Activated CD8-positive, alpha-beta memory T cell treated with anti-CD3 and anti-CD28 coated beads, Interleukin-2, amount 50 U/mL, for 48 hours (primary cell): ENCODE results near the gene SYT6.

Source experiments
- DNase-seq: peaks from one replicate; pipeline ENCODE4 v3.0.0-alpha.2; 2020

The SYT6 gene

GRCh38 chr1:114153261-114154145 is at the start of gene SYT6:
SYT6 (minus strand) TSS chr1:114153869; CDS start chr1:114153772, 97 bp downstream.
- no peak for DNase-seq

DNA sequence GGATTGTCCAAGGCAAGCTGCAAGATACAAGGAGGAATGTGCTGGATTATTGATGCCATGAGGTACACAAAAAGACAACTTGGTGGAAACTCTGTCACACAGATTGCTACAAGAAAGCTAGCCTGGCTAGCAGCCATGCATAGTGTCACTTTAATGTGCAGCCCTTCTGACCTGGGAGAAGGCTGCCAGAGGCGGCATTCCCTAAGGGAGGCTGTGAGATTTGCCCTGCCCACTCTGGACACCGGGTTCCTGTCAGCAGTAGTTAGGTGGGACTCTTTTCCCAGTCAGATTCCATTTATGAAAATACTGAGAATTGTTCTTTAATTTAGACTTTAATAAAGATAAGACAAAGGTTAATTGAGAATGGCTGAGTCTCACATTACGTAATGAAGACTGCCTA is 47.8 kb upstream of the SYT6 start:
- DNase-seq, result no peak

- no peak for DNase-seq
Measured at GRCh38 chr1:114199017-114199594, 45.4 kb upstream of the SYT6 start.

DNA sequence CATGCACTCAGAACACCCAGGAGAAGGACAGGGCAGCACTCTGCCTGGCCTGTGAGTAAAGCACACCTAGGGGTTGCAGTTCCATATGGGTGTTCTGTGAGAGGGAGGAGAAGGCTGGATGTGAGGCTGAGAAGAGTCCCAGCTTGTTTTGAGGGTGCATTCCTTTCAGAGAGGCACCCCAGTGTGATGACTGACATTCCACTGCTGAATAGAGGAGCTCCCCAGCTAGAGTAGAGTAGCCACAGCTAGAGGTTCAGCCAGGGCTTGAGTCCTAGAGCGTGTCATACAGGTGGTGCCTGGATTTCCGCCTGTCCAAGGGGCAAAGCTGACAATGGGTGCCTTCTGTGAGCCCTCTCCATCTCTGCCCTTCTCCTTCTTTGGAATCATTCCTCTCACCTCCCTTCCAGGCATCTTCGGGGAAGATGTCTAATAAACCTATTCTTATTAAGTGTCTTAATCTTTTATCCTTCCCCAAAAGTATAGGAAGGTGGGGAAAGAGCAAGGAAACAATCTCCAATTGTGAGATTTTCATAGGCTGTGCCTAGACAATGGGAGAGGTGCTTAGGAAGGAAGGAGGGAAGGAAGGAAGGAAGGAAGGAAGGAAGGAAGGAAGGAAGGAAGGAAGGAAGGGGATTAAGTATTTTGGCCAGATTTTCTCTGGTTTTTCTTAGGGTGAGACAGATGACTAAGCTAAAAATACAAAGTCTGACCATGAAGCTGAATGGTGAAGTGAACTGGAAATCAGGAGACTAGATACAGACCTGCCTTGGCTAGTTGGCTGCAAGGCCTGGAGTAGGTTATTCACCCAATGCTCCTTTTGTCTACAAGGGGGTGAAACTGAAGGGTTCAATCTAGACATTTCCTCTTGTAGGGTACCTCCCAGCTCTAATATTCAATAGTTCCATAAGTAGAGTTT is 43.6 kb upstream of the SYT6 start:
- DNase-seq, result no peak

- DNase-seq, result no peak
Measured at GRCh38 chr1:114195819-114196218, 42.1 kb upstream of the SYT6 start.

GRCh38 chr1:114192328-114192727 is 38.7 kb upstream of the SYT6 start:
- DNase-seq, result no peak

DNA sequence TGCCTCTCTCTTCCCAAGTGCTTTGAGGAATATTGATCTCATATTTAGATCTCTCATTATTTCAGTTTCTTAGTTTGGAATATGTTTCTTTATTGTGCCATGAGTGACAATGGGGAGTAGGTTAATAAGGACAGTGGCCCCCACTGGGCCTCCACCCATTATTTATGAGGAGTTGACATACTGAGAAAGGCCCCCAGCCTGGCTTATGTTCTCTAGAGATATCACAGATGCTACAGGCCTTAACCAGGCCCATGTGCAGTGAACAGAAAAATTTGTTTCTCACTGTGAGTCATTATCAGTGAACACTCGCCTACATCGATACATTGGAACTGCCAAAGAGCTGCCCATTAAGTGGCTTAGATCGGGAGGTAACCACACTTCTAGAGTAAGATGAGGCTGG is 35.7 kb upstream of the SYT6 start:
- DNase-seq, result no peak

GRCh38 chr1:114181356-114181755 is 27.7 kb upstream of the SYT6 start:
- no peak for DNase-seq

GRCh38 chr1:114180742-114181141 is 27.1 kb upstream of the SYT6 start:
- DNase-seq, result no peak

DNA sequence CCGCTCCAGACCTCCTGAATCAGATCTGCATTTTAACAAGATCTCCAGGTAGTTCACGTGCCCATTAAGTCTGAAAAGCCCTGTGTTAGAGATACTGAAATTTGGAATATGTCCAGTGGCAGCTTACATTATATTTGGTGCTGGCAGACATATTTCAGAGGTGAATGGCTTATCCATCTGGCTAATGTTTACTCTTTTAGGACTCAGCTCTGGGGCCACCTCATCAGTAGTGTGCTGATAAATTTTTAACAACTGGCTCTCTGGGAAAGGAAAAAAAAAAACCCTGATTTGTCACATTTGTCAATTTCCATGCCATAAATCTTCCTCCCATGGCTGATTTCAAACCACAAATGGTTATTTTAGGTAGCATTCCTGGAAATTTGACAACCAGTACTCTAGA is 25.3 kb upstream of the SYT6 start:
- DNase-seq, result no peak

DNA sequence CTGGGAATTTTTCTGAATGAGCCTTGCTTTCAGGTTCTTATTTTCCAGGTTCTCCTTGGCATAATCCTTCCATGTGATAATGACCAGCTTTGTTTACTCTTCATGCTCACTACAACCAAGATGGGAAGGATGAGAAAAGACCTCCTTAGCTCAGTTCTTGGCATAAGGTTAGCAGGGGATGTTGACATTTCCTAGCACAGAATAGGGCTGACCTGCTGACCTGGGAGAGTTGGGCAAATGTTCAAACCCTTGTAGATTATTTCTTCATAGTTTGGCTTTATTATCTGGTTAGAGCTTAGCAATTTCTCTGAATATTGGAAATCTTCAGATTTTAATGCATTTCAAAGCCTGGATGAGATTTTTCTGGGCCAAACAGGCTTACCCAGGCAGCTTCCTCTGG is 23.6 kb upstream of the SYT6 start:
- DNase-seq, result no peak

DNA sequence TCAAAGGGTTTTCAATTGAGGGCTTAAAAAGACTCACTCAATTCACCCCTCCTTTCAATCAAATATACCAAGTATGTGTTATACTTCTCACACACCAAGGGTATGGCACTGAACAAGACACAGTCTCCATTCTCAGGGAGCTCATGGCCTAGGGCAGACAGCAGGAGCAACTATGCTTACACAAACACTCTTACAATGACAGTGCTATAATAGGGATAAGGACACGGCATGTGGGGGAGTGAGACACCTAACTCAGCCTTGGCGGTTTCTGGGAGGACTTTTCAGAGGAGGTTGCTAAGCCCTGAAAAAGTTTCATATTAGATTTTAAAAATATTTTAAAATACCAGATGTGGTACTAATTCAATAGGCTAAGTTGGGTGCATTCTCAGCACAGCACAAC is 22.7 kb upstream of the SYT6 start:
- no peak for DNase-seq

- no peak for DNase-seq
Measured at GRCh38 chr1:114173680-114174079, 20.0 kb upstream of the SYT6 start.

DNA sequence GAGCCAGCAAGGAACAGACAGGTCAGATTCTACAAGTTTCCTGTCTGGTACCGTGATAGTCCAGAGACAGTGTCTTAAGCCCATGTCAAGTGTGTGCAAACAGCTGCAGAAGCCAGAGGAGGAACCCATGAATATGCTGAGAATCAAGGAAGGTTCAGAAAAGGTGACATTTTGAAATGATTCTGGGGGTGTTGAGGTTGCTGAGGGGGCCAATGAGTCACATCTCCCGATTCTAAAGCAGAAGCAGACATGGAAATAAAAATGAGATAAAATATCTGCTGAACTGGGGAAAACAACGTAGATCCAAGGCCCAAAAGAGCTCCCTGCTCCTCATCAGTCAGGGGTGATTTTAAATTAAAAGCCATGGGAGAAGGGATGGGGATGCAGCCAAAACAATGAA is 15.8 kb upstream of the SYT6 start:
- DNase-seq, result no peak

DNA sequence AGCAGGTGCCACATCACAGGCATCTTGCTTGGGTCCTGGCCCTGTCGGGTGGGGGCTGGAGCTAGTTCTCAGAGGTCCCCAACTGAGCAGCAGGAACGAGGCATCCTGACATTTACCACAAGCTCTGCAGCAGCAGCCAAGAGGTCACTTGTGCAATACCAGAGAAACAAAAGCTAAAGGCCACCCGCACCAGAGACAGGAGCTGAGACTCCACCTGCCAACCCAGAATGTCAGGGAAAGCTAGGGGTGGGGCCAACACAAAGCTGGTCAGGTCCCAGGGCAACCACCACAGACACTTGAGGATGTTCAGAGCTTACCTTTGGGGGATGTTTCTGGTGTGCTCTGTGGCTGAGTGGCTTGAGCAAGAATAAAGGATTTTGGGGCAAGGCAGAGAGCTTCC is 13.6 kb upstream of the SYT6 start:
- DNase-seq, result no peak

DNA sequence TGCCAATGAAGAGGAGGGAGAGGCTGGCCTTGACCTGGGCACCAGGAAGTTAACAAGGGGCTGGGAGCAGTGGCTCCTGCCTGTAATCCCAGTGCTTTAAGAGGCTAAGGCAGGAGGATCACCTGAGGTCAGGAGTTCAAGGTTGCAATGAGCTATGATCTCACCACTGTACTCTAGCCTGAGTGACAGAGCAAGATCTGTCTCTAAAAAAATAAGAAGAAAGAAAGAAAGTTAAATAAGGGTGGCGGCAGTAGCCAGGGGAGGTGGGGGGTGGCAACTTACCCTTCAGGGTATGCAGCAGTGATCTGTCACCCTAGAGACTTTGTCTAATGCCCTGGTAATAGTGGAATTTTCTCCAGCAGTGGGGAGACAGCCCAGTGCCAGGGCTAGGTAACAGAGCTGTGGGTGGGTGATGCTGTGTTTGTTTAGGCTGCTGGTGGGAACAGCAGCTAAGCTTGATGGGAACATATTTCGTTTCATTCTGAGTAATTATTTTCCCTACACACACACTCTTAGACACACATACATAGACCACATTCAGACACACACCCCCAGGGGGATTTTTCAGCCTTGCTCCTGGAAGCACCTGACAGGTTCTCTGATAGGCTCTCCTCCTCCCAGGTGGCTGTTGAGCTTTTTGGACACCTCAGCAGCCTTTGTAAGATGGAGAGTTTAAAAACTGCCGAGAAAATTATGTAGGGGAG is 11.3 kb upstream of the SYT6 start:
- no peak for DNase-seq

DNA sequence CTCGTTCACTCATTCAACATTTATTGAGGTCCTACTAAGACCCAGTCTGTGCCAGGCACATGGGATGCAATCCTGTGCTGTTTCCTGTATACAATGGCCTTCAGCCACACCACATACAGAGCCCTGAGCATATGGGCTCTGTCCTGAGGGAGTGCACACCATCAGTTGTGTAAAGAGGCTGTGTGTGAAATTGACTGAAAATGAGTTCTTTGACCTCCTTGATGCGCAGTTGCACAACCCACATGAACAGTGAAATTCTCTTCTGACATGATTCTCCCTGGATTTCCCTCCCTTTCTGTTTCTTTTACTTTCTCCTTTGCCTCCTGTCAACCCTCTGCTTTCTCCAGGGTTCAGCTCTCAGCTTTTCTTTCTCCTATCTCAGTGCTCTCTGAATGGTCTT is 6.3 kb upstream of the SYT6 start:
- DNase-seq, result no peak

- DNase-seq, result no peak
Measured at GRCh38 chr1:114157275-114157660, 3.6 kb upstream of the SYT6 start.

- no peak for DNase-seq
Measured at GRCh38 chr1:114156538-114157274, 3.0 kb upstream of the SYT6 start.

GRCh38 chr1:114155706-114156105 is 2.0 kb upstream of the SYT6 start:
- DNase-seq, result no peak

DNA sequence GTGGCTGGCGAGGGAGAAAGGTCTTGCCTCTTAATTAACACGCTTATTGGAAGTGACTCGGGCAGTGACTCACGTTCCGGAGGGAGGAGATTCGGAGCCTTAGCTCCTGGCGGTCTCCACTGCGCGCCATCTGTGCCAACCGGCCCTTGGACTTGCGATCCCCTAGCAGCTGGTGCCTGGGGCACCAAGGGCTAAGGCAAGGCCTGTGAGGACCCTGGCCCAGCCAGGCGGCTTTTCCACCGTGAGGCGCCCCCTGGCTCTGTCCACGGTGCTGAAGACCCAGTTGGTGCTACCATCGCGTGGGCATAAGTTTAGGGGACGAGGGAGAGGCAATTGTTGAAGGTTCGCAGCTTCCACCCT is 1.3 kb upstream of the SYT6 start:
- DNase-seq, result peak; percentile 56
